WTC11 (cell line): ENCODE data around the gene RBM7. TPM values are rescaled to one million over a fixed set of nuclear protein-coding genes. Genes with fewer than 3 reads are reported as not detected.

Experiments
- ATAC-seq: fragments of 200-7000 bp; cut with Tn5 transposase; 2 replicates; pipeline ENCODE4 v1.10.0; 2021; ENCODE audit warnings: mild to moderate bottlenecking, moderate library complexity
- CTCF ChIA-PET: fragments of 300-600 bp; sonication (Branson Sonifier 250); formaldehyde crosslinking; loops from one replicate; lab custom pipeline; 2021; ENCODE audit warnings: antibody characterized with exemption; lab: Charles Lee
- POLR2A ChIA-PET: fragments of 350-600 bp; sonication (Branson Sonifier 250); formaldehyde crosslinking; loops from one replicate; lab custom pipeline; 2021; ENCODE audit warnings: antibody characterized with exemption; lab: Charles Lee
- DNase-seq: peaks from one replicate; pipeline ENCODE4 v3.0.0; 2021; ENCODE audit warnings: low spot score
- H3K27ac Mint-ChIP-seq: 2 replicates; pipeline ENCODE4 v1.8.0; 2021; ENCODE audit warnings: mixed read lengths
- H3K27me3 Mint-ChIP-seq: 2 replicates; pipeline ENCODE4 v1.8.0; 2021; ENCODE audit warnings: low read depth, mild to moderate bottlenecking, moderate library complexity, mixed read lengths
- H3K36me3 Mint-ChIP-seq: 2 replicates; pipeline ENCODE4 v1.8.0; 2021; ENCODE audit warnings: mixed read lengths
- H3K4me1 Mint-ChIP-seq: 2 replicates; pipeline ENCODE4 v1.8.0; 2022; ENCODE audit warnings: mixed read lengths
- H3K4me3 Mint-ChIP-seq: 2 replicates; pipeline ENCODE4 v1.8.0; 2021; ENCODE audit warnings: mild to moderate bottlenecking, moderate library complexity, mixed read lengths
- H3K9me3 Mint-ChIP-seq: 2 replicates; pipeline ENCODE4 v1.8.0; 2021; ENCODE audit warnings: mixed read lengths
- ATF1 ChIP-seq: sonication (generic); formaldehyde crosslinking; IDR thresholded peaks from 2 replicates; pipeline ENCODE4 v1.8.1; 2023; ENCODE audit warnings: mild to moderate bottlenecking, moderate library complexity, missing genetic modification reagents
- CREM ChIP-seq: sonication (generic); formaldehyde crosslinking; IDR thresholded peaks from 2 replicates; pipeline ENCODE4 v1.8.1; 2022; ENCODE audit warnings: mild to moderate bottlenecking, missing genetic modification reagents, moderate library complexity
- HMGA2 ChIP-seq: fragments of 250-450 bp; sonication (Bioruptor Pico); IDR thresholded peaks from 2 replicates; pipeline ENCODE4 v1.4.0; 2021; ENCODE audit warnings: mild to moderate bottlenecking, moderate library complexity
- JUN ChIP-seq: sonication (generic); formaldehyde crosslinking; IDR thresholded peaks from 2 replicates; pipeline ENCODE4 v1.8.0; 2023; ENCODE audit warnings: mild to moderate bottlenecking, missing genetic modification reagents
- TEAD4 ChIP-seq: sonication (generic); formaldehyde crosslinking; IDR thresholded peaks from 2 replicates; pipeline ENCODE4 v1.8.0; 2022; ENCODE audit warnings: mild to moderate bottlenecking, missing genetic modification reagents
- TP53 ChIP-seq: sonication (generic); formaldehyde crosslinking; IDR thresholded peaks from 2 replicates; pipeline ENCODE4 v1.8.1; 2023; ENCODE audit warnings: mild to moderate bottlenecking, missing genetic modification reagents
- ZNF121 ChIP-seq: sonication (generic); formaldehyde crosslinking; IDR thresholded peaks from 2 replicates; pipeline ENCODE4 v1.8.0; 2023; ENCODE audit warnings: missing genetic modification reagents
- total RNA-seq: library from RNA; stranded (reverse); gene quantifications from 3 replicates; pipeline ENCODE4 v1.2.3, GENCODE V29; 2021
- TF ChIP-seq, protein P1 (sequence below): sonication (generic); formaldehyde crosslinking; IDR thresholded peaks from 2 replicates; pipeline ENCODE4 v1.8.0; 2022; ENCODE audit warnings: missing genetic modification reagents
- TF ChIP-seq, protein P2 (sequence below): sonication (generic); formaldehyde crosslinking; IDR thresholded peaks from 2 replicates; pipeline ENCODE4 v1.8.0; 2022; ENCODE audit warnings: mild to moderate bottlenecking, missing genetic modification reagents
- TF ChIP-seq, protein P3 (sequence below): fragments of 250-450 bp; sonication (Bioruptor Pico); IDR thresholded peaks from 2 replicates; pipeline ENCODE4 v1.8.0; 2021; ENCODE audit warnings: mild to moderate bottlenecking
- TF ChIP-seq, protein P4 (sequence below): sonication (generic); formaldehyde crosslinking; conservative IDR thresholded peaks from 2 replicates; pipeline ENCODE4 v1.8.1; 2022; ENCODE audit warnings: mild to moderate bottlenecking, missing genetic modification reagents

Gene RBM7
- total RNA-seq, 1 experiment from 2014 or later, result 38.1 TPM

DNA sequence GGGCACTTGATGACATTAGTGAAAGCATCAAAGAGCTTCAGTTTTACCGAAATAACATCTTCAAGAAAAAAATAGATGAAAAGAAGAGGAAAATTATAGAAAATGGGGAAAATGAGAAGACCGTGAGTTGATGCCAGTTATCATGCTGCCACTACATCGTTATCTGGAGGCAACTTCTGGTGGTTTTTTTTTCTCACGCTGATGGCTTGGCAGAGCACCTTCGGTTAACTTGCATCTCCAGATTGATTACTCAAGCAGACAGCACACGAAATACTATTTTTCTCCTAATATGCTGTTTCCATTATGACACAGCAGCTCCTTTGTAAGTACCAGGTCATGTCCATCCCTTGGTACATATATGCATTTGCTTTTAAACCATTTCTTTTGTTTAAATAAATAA is 49.4 kb downstream of the RBM7 start:
- CTCF ChIA-PET, result no interaction called here
- TF ChIP-seq JUN, result no peak
- TF ChIP-seq ATF1 (CRISPR knock-in tag), result no peak
- TF ChIP-seq, protein P1, sequence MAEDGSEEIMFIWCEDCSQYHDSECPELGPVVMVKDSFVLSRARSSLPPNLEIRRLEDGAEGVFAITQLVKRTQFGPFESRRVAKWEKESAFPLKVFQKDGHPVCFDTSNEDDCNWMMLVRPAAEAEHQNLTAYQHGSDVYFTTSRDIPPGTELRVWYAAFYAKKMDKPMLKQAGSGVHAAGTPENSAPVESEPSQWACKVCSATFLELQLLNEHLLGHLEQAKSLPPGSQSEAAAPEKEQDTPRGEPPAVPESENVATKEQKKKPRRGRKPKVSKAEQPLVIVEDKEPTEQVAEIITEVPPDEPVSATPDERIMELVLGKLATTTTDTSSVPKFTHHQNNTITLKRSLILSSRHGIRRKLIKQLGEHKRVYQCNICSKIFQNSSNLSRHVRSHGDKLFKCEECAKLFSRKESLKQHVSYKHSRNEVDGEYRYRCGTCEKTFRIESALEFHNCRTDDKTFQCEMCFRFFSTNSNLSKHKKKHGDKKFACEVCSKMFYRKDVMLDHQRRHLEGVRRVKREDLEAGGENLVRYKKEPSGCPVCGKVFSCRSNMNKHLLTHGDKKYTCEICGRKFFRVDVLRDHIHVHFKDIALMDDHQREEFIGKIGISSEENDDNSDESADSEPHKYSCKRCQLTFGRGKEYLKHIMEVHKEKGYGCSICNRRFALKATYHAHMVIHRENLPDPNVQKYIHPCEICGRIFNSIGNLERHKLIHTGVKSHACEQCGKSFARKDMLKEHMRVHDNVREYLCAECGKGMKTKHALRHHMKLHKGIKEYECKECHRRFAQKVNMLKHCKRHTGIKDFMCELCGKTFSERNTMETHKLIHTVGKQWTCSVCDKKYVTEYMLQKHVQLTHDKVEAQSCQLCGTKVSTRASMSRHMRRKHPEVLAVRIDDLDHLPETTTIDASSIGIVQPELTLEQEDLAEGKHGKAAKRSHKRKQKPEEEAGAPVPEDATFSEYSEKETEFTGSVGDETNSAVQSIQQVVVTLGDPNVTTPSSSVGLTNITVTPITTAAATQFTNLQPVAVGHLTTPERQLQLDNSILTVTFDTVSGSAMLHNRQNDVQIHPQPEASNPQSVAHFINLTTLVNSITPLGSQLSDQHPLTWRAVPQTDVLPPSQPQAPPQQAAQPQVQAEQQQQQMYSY (CRISPR knock-in tag), result no peak
- TF ChIP-seq, protein P2, sequence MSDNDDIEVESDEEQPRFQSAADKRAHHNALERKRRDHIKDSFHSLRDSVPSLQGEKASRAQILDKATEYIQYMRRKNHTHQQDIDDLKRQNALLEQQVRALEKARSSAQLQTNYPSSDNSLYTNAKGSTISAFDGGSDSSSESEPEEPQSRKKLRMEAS, result no peak
- ATAC-seq, result no peak

DNA sequence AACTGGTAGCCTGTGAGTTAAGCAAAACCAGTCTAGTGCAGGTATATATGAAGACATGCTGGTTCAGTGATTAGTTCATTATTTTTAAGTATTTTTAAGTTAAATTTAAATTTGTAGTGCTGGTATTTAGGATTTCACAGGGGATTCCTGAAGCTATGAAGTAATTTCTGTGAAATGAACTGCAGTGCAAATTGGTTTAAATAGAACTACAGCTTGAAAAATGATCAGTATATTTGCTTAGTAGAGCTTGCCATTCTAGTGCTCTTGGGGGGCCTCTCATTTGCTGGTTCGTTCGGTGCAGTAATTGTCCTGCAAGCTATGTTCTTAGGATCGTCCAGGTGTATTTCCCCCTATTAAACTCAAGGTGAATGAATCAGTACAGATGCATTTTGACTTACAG is 51.9 kb downstream of the RBM7 start:
- Mint-ChIP-seq H3K27ac (no peak overlapping the region), H3K27me3 (no peaks in the 10 kb centered on the region), H3K4me3 (no peak overlapping the region), H3K4me1 (peaks cover 20% of the 10 kb centered on the region)
- CTCF ChIA-PET, result interaction anchor here (1.0 kb wide), 1 partner anchor 112 kb away, joined by 3 read pairs; no protein-coding TSS in a partner anchor
- ATAC-seq, result no peak
- TF ChIP-seq, protein P3, sequence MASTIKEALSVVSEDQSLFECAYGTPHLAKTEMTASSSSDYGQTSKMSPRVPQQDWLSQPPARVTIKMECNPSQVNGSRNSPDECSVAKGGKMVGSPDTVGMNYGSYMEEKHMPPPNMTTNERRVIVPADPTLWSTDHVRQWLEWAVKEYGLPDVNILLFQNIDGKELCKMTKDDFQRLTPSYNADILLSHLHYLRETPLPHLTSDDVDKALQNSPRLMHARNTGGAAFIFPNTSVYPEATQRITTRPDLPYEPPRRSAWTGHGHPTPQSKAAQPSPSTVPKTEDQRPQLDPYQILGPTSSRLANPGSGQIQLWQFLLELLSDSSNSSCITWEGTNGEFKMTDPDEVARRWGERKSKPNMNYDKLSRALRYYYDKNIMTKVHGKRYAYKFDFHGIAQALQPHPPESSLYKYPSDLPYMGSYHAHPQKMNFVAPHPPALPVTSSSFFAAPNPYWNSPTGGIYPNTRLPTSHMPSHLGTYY (CRISPR knock-in tag), result no peak
- TF ChIP-seq TP53 (CRISPR knock-in tag), result no peak
- no peak for TF ChIP-seq CREM
- TF ChIP-seq, protein P4, sequence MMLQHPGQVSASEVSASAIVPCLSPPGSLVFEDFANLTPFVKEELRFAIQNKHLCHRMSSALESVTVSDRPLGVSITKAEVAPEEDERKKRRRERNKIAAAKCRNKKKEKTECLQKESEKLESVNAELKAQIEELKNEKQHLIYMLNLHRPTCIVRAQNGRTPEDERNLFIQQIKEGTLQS, result no peak
- no peak for TF ChIP-seq TEAD4 (CRISPR knock-in tag)
- no peak for TF ChIP-seq HMGA2 (CRISPR knock-in tag)
- TF ChIP-seq ZNF121 (CRISPR knock-in tag), result no peak
- TF ChIP-seq, all 79 proteins: peak for 0
- DNase-seq, result no peak
- H3K36me3 Mint-ChIP-seq, result peaks cover 42% of the 10 kb centered on the region
- POLR2A ChIA-PET, result no interaction called here
- H3K9me3 Mint-ChIP-seq, result no peaks in the 10 kb centered on the region

More for the DNA sequence above, 49.4 kb downstream of the RBM7 start:
- no peak overlapping the region for H3K4me3 Mint-ChIP-seq
- H3K4me1 Mint-ChIP-seq, result peaks cover 7% of the 10 kb centered on the region
- no peak for DNase-seq
- POLR2A ChIA-PET, result no interaction called here
- no peaks in the 10 kb centered on the region for H3K27me3 Mint-ChIP-seq
- no peaks in the 10 kb centered on the region for H3K9me3 Mint-ChIP-seq
- no peak overlapping the region for H3K27ac Mint-ChIP-seq
- peaks cover 55% of the 10 kb centered on the region for H3K36me3 Mint-ChIP-seq

Other genes with a start within 250 kb of the RBM7 start
- gene NNMT, start 104.3 kb upstream of the RBM7 start, total RNA-seq, result 0.50 to 0.53 TPM in 2 of 3 replicates, not detected in the other
- 5.9 to 7.4 TPM (median 7.3 TPM) in 3 replicates for gene C11orf71, start 155 bp upstream of the RBM7 start, total RNA-seq
- gene REXO2, start 38.8 kb downstream of the RBM7 start, total RNA-seq, result 90.2 to 99.1 TPM (median 98.8 TPM) in 3 replicates
- 0.16 TPM in 1 of 3 replicates, not detected in the others for gene NXPE1, start 159.2 kb downstream of the RBM7 start, total RNA-seq
- gene NXPE4, start 195.1 kb downstream of the RBM7 start, total RNA-seq, result 0.11 TPM in 1 of 3 replicates, not detected in the others